Osteocyte (in vitro differentiated cells): ENCODE results near the gene TBC1D5. TPM values are rescaled to one million over a fixed set of nuclear protein-coding genes. Genes with fewer than 3 reads are reported as not detected.

Source experiments
- DNase-seq: peaks from one replicate; pipeline ENCODE4 v3.0.0; 2021; ENCODE audit warnings: mixed read lengths; ENCODE audit not compliant: unreplicated experiment; ENCODE audit errors: extremely low spot score
- H3K27ac Mint-ChIP-seq: one replicate; pipeline ENCODE4 v1.8.0; 2021; ENCODE audit warnings: mild to moderate bottlenecking, mixed read lengths; ENCODE audit not compliant: unreplicated experiment
- H3K27me3 Mint-ChIP-seq: one replicate; pipeline ENCODE4 v1.8.0; 2021; ENCODE audit warnings: mixed read lengths; ENCODE audit not compliant: unreplicated experiment
- H3K36me3 Mint-ChIP-seq: one replicate; pipeline ENCODE4 v1.8.0; 2021; ENCODE audit warnings: mixed read lengths; ENCODE audit not compliant: unreplicated experiment
- H3K4me1 Mint-ChIP-seq: one replicate; pipeline ENCODE4 v1.8.0; 2021; ENCODE audit warnings: mixed read lengths; ENCODE audit not compliant: unreplicated experiment
- H3K4me3 Mint-ChIP-seq: one replicate; pipeline ENCODE4 v1.8.0; 2021; ENCODE audit warnings: mild to moderate bottlenecking, moderate library complexity, mixed read lengths; ENCODE audit not compliant: unreplicated experiment
- H3K9me3 Mint-ChIP-seq: one replicate; pipeline ENCODE4 v1.8.0; 2021; ENCODE audit warnings: mixed read lengths; ENCODE audit not compliant: unreplicated experiment
- CTCF ChIP-seq: fragments of 200-600 bp; sonication (generic); IDR thresholded peaks from 2 replicates; pipeline ENCODE4 v1.5.0; 2021; ENCODE audit warnings: antibody characterized with exemption, mild to moderate bottlenecking, moderate library complexity
- total RNA-seq: library from RNA; stranded (reverse); gene quantifications from 2 replicates; pipeline ENCODE4 v1.2.1, GENCODE V29; 2021

TBC1D5 gene
- total RNA-seq, 1 donor from 2014 or later: 69.2 TPM

- Mint-ChIP-seq H3K9me3 (no peaks in the 10 kb centered on the region), H3K27me3 (no peaks in the 10 kb centered on the region), H3K4me1 (no peaks in the 10 kb centered on the region), H3K36me3 (peaks cover 1% of the 10 kb centered on the region), H3K4me3 (no peak overlapping the region), H3K27ac (no peak overlapping the region)
- DNase-seq: no peak
- TF ChIP-seq CTCF: no peak
Measured at GRCh38 chr3:17310983-17311382, 431.4 kb downstream of the TBC1D5 start.

GRCh38 chr3:17307887-17308286 is 434.5 kb downstream of the TBC1D5 start:
- Mint-ChIP-seq H3K27me3 (no peaks in the 10 kb centered on the region), H3K9me3 (no peaks in the 10 kb centered on the region), H3K27ac (no peak overlapping the region), H3K36me3 (peaks cover 5% of the 10 kb centered on the region), H3K4me1 (no peaks in the 10 kb centered on the region), H3K4me3 (no peak overlapping the region)
- DNase-seq: no peak
- no peak for TF ChIP-seq CTCF

GRCh38 chr3:17307482-17307881 is 434.9 kb downstream of the TBC1D5 start:
- Mint-ChIP-seq H3K36me3 (peaks cover 5% of the 10 kb centered on the region), H3K9me3 (no peaks in the 10 kb centered on the region), H3K4me1 (no peaks in the 10 kb centered on the region), H3K4me3 (no peak overlapping the region), H3K27ac (no peak overlapping the region), H3K27me3 (no peaks in the 10 kb centered on the region)
- peak; percentile 26 for TF ChIP-seq CTCF
- DNase-seq: no peak

GRCh38 chr3:17304969-17305368 is 437.5 kb downstream of the TBC1D5 start:
- TF ChIP-seq CTCF: no peak
- Mint-ChIP-seq H3K4me3 (no peak overlapping the region), H3K9me3 (no peaks in the 10 kb centered on the region), H3K36me3 (peaks cover 5% of the 10 kb centered on the region), H3K27ac (no peak overlapping the region), H3K27me3 (no peaks in the 10 kb centered on the region), H3K4me1 (no peaks in the 10 kb centered on the region)
- DNase-seq: no peak

GRCh38 chr3:17302774-17303173 is 439.7 kb downstream of the TBC1D5 start:
- H3K9me3 Mint-ChIP-seq: no peaks in the 10 kb centered on the region
- no peak overlapping the region for H3K4me3 Mint-ChIP-seq
- no peaks in the 10 kb centered on the region for H3K4me1 Mint-ChIP-seq
- TF ChIP-seq CTCF: no peak
- H3K27me3 Mint-ChIP-seq: no peaks in the 10 kb centered on the region
- DNase-seq: no peak
- peaks cover 8% of the 10 kb centered on the region for H3K36me3 Mint-ChIP-seq
- no peak overlapping the region for H3K27ac Mint-ChIP-seq
